PC-9 (cell line): ENCODE measurements around the gene ARFGAP3.

Experiments used
- EZH2 ChIP-seq: fragments of 200-600 bp; sonication (generic); IDR thresholded peaks from 2 replicates; pipeline ENCODE4 v1.8.0; 2017; ENCODE audit warnings: antibody characterized with exemption, low read depth
- TF ChIP-seq, protein P1 (sequence below): fragments of 200-600 bp; sonication (generic); conservative IDR thresholded peaks from 2 replicates; pipeline ENCODE4 v1.6.1; 2017; ENCODE audit warnings: mixed run types, antibody characterized with exemption, mild to moderate bottlenecking, moderate library complexity

GRCh38 chr22:42770941-42771647 is 86.0 kb downstream of the ARFGAP3 start:
- TF ChIP-seq, protein P1, sequence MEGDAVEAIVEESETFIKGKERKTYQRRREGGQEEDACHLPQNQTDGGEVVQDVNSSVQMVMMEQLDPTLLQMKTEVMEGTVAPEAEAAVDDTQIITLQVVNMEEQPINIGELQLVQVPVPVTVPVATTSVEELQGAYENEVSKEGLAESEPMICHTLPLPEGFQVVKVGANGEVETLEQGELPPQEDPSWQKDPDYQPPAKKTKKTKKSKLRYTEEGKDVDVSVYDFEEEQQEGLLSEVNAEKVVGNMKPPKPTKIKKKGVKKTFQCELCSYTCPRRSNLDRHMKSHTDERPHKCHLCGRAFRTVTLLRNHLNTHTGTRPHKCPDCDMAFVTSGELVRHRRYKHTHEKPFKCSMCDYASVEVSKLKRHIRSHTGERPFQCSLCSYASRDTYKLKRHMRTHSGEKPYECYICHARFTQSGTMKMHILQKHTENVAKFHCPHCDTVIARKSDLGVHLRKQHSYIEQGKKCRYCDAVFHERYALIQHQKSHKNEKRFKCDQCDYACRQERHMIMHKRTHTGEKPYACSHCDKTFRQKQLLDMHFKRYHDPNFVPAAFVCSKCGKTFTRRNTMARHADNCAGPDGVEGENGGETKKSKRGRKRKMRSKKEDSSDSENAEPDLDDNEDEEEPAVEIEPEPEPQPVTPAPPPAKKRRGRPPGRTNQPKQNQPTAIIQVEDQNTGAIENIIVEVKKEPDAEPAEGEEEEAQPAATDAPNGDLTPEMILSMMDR = no peak
- no peak for TF ChIP-seq EZH2
